NK-92 (cell line): ENCODE measurements around the gene DOP1B.
"Not testable (repeated sequence)": the region's sequence is repeated elsewhere in the genome, so short reads cannot be mapped to it uniquely, and the experiment has no call there.

ENCODE experiments used
- DNase-seq: peaks from one replicate; lab custom pipeline; 2025; ENCODE audit not compliant: unreplicated experiment; lab: John Stamatoyannopoulos, UW

Gene DOP1B

GRCh38 chr21:36135391-36136102 is 21.1 kb upstream of the DOP1B start:
- no peak for DNase-seq

- not testable (repeated sequence) for DNase-seq
These were observed 16.8 kb upstream of the DOP1B start for GRCh38 chr21:36139791-36140190.

- peak; percentile 49 for DNase-seq
These were observed 15.1 kb upstream of the DOP1B start for GRCh38 chr21:36141513-36141925.

- not testable (repeated sequence) for DNase-seq
These were observed 12.4 kb upstream of the DOP1B start for GRCh38 chr21:36144233-36144632.

- no peak for DNase-seq
These were observed 11.4 kb upstream of the DOP1B start for GRCh38 chr21:36145259-36145658.

- no peak for DNase-seq
These were observed 8.7 kb upstream of the DOP1B start for GRCh38 chr21:36147911-36148310.

- DNase-seq = no peak
These were observed 7.7 kb upstream of the DOP1B start for GRCh38 chr21:36148886-36149285.

GRCh38 chr21:36149788-36150711 is 6.6 kb upstream of the DOP1B start:
- DNase-seq = no peak

GRCh38 chr21:36155603-36156338 is 853 bp upstream of the DOP1B start:
- no peak for DNase-seq

GRCh38 chr21:36156339-36156814 is 247 bp upstream of the DOP1B start:
- DNase-seq = peak; percentile 97

GRCh38 chr21:36159356-36159921 is 2.8 kb downstream of the DOP1B start:
- no peak for DNase-seq

GRCh38 chr21:36160850-36161178 is 4.2 kb downstream of the DOP1B start:
- no peak for DNase-seq

GRCh38 chr21:36162631-36163030 is 6.0 kb downstream of the DOP1B start:
- DNase-seq = no peak

GRCh38 chr21:36163750-36164741 is 7.4 kb downstream of the DOP1B start:
- no peak for DNase-seq

GRCh38 chr21:36165356-36165755 is 8.7 kb downstream of the DOP1B start:
- DNase-seq = no peak

- DNase-seq = no peak
These were observed 10.1 kb downstream of the DOP1B start for GRCh38 chr21:36166705-36167104.

- DNase-seq = no peak
These were observed 10.9 kb downstream of the DOP1B start for GRCh38 chr21:36167541-36167940.

- no peak for DNase-seq
These were observed 13.0 kb downstream of the DOP1B start for GRCh38 chr21:36169470-36170128.

GRCh38 chr21:36170823-36171222 is 14.2 kb downstream of the DOP1B start:
- no peak for DNase-seq
